K562 (cell line): ENCODE data around the gene LAPTM4A.

Experiments used
- CBX2 ChIP-seq: fragments of 200-600 bp; sonication (generic); IDR thresholded peaks from one replicate; pipeline ENCODE4 v1.6.1; 2012; ENCODE audit warnings: mild to moderate bottlenecking, low read length, inconsistent platforms; ENCODE audit not compliant: insufficient read depth, poor library complexity, severe bottlenecking
- EGR1 ChIP-seq: fragments of 450-650 bp; conservative IDR thresholded peaks from 2 replicates; pipeline ENCODE4 v1.6.1; 2017; ENCODE audit warnings: mild to moderate bottlenecking
- EZH2 ChIP-seq: IDR thresholded peaks from 2 replicates; pipeline ENCODE4 v1.6.1; 2012; ENCODE audit warnings: low read depth, mild to moderate bottlenecking, inconsistent platforms, low read length, borderline replicate concordance
- GTF2F1 ChIP-seq: IDR thresholded peaks from 2 replicates; pipeline ENCODE4 v1.6.1; 2011; ENCODE audit warnings: low read depth, low read length, improper control_type of control experiment
- HDAC6 ChIP-seq: IDR thresholded peaks from 2 replicates; pipeline ENCODE4 v1.6.1; 2012; ENCODE audit warnings: low read depth, mild to moderate bottlenecking, control low read depth, inconsistent platforms, low read length, moderate library complexity
- MEF2D ChIP-seq: conservative IDR thresholded peaks from 2 replicates; pipeline ENCODE4 v1.6.1; 2016; ENCODE audit warnings: low read depth, missing genetic modification characterization, missing compliant biosample characterization
- POLR2A ChIP-seq: fragments of 450-650 bp; conservative IDR thresholded peaks from 2 replicates; pipeline ENCODE4 v1.6.1; 2016
- SIN3A ChIP-seq, 2 experiments: fragments of 150-350 bp in 1 of 2; IDR thresholded peaks; 2 replicates each; pipeline ENCODE4 v1.6.1; 2011 to 2016; ENCODE audit warnings: borderline replicate concordance in 2 of 2, low read depth in 2 of 2, low read length in 2 of 2, mild to moderate bottlenecking in 2 of 2, moderate library complexity in 2 of 2; ENCODE audit not compliant: control insufficient read depth in 1 of 2
- SIX5 ChIP-seq, 2 experiments: IDR thresholded peaks; 2 replicates each; pipeline ENCODE4 v1.6.1; 2011; ENCODE audit warnings: low read length in 2 of 2, borderline replicate concordance in 1 of 2, low read depth in 1 of 2, mild to moderate bottlenecking in 1 of 2, moderate library complexity in 1 of 2; ENCODE audit not compliant: insufficient read depth in 1 of 2
- ZBTB8A ChIP-seq: fragments of 450-650 bp; IDR thresholded peaks from 2 replicates; pipeline ENCODE4 v1.6.1; 2018; ENCODE audit warnings: mild to moderate bottlenecking, moderate library complexity; ENCODE audit not compliant: partially characterized antibody

DNA sequence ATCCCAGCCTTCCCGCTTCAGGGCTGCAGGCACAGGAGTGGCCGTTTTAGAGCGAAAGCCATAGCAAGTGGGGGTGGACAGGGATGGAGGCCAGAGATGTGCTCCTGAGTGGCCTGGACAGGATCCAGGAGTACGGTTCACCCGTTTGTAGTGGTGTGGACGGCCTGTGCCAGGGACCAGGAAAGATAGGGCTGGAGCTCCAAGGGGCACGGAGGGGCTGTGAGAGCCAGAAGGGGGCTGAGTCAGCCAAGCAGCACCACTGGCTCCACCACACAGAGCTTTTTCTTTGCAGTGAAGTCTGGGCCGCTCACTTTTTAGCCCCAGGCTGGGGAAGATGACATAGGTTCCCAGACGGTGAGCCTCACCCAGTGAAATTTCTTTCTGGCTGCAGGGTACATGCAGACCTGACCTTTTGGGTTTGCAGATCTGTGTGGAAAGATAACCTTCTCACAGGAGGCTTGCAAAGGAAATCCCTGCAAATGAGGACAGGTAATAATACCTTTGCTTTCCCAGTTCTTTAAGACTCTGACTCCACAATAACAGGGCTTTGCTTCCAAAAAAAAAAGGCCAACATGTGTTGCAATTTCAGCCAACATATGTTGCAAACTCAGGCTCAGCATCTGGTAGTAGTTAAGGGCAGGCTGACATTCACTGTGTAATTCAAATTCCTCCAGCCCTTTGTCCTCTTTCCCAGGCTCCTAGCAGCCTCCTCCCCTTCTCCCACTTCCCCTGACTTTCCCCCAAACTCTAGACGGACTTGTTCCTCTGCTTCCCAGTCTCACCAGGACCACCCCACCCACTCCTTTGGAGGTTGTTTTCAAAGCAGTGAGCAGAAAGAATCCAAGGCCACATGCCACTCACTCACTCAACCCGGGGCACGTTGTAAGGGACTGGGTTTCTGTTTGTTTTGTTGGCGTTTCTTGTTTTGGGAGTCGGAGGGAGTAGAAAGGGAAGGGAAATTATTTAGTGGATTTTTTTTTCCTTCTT, 20.3 kb upstream of the LAPTM4A start:
- no peak for TF ChIP-seq GTF2F1
- TF ChIP-seq SIN3A (IDR thresholded peaks at IDR 0.05; ENCODE audit: borderline replicate concordance in 2 of 2, control insufficient read depth in 1 of 2, low read depth in 2 of 2, low read length in 2 of 2): no peak
- TF ChIP-seq POLR2A: no peak
- no peak for TF ChIP-seq EZH2
- no peak for TF ChIP-seq SIX5 (IDR thresholded peaks at IDR 0.05; ENCODE audit: borderline replicate concordance in 1 of 2, insufficient read depth in 1 of 2, low read depth in 1 of 2, low read length in 2 of 2)
- no peak for TF ChIP-seq CBX2
- no peak for TF ChIP-seq EGR1
- TF ChIP-seq HDAC6: no peak
- TF ChIP-seq MEF2D: no peak
- TF ChIP-seq ZBTB8A: no peak
